Transverse colon (tissue), 4 donors: ENCODE results near the gene NUDC. TPM values are rescaled to one million over a fixed set of nuclear protein-coding genes. Genes with fewer than 3 reads are reported as not detected.

Source experiments
- DNase-seq: peaks from one replicate; pipeline ENCODE4 v3.0.0-alpha.2; 2019
- H3K27ac ChIP-seq, 4 donors: fragments of 200-600 bp; sonication (generic); 2 replicates each; pipeline ENCODE4 v1.5.1; 2016 to 2018; ENCODE audit warnings: inconsistent platforms in 4 of 4
- H3K27me3 ChIP-seq: fragments of 200-600 bp; sonication (generic); 2 replicates; pipeline ENCODE4 v1.5.1; 2017; ENCODE audit warnings: inconsistent platforms
- H3K36me3 ChIP-seq, 4 donors: fragments of 200-600 bp; sonication (generic); 2 replicates each; pipeline ENCODE4 v1.5.1; 2017 to 2019; ENCODE audit warnings: inconsistent platforms in 4 of 4
- H3K4me1 ChIP-seq, 4 donors: fragments of 200-600 bp; sonication (generic); 2 replicates each; pipeline ENCODE4 v1.5.1; 2017 to 2020; ENCODE audit warnings: inconsistent platforms in 4 of 4
- H3K4me3 ChIP-seq, 4 donors: fragments of 200-600 bp; sonication (generic); 1 replicate in 1 of 4; 2 replicates in 3 of 4; pipeline versions ENCODE4 v1.5.1 to v1.6.1; 2017 to 2019; ENCODE audit warnings: inconsistent platforms in 4 of 4
- H3K9me3 ChIP-seq, 2 donors: fragments of 200-600 bp; sonication (generic); 2 replicates each; pipeline ENCODE4 v1.5.1; 2017 to 2019; ENCODE audit warnings: inconsistent platforms in 2 of 2
- CTCF ChIP-seq, 5 experiments: fragments of 200-600 bp in 3 of 5; fragments of 450-650 bp in 2 of 5; sonication (generic) in 3 of 5; IDR thresholded peaks; 1 replicate in 2 of 5; 2 replicates in 3 of 5; pipeline ENCODE4 v1.5.1; 2016 to 2017; ENCODE audit warnings: antibody characterized with exemption in 5 of 5, inconsistent platforms in 3 of 5, mild to moderate bottlenecking in 2 of 5, moderate library complexity in 1 of 5
- EP300 ChIP-seq: sonication (generic); formaldehyde crosslinking; IDR thresholded peaks from one replicate; pipeline ENCODE4 v1.6.1; 2017; ENCODE audit warnings: antibody characterized with exemption, low read depth
- POLR2A ChIP-seq: fragments of 450-650 bp; IDR thresholded peaks from one replicate; pipeline ENCODE4 v1.6.1; 2016; ENCODE audit warnings: antibody characterized with exemption, mild to moderate bottlenecking, moderate library complexity
- POLR2AphosphoS5 ChIP-seq, 3 donors: sonication (generic); formaldehyde crosslinking; IDR thresholded peaks; one replicate each; pipeline ENCODE4 v1.6.1; 2016; ENCODE audit warnings: antibody characterized with exemption in 3 of 3
- WGBS, 2 donors: methylation state at CpG; one replicate each; pipeline ENCODE4 v1.1.5; 2018; ENCODE audit warnings: low coverage in 1 of 2; 5-methylcytosine and 5-hydroxymethylcytosine counted together
- in situ Hi-C, 4 donors: fragments of 200-750 bp; cut with MboI; loops; one replicate each; pipeline versions ENCODE4 v1.15.0 to v1.15.1; 2017; ENCODE audit warnings: low sequenced_read_pairs in 3 of 4, low pct_ligation_motif_present in 1 of 4, low pct_unique_long_range_greater_than_20kb in 1 of 4
- intact Hi-C: fragments of 100-400 bp; cut with DNase I; formaldehyde crosslinking; loops from one replicate; pipeline ENCODE4 v1.15.1; 2023; ENCODE audit warnings: low total_unique reads
- total RNA-seq, 4 donors: library from RNA; depleted of rRNA; stranded (reverse); fragments of >200 nt; gene quantifications; one replicate each; pipeline ENCODE4 v1.1.0, GENCODE V29; 2016

Gene NUDC
- total RNA-seq, 4 donors from 2014 or later: 10.8 to 39.9 (median 27.6) TPM

- H3K4me1 ChIP-seq: peaks cover 0 to 32% (median 26%) of the 10 kb centered on the region in 4 donors
- intact Hi-C loops (no loop called here), in situ Hi-C loops (no loop called here)
- no peak for DNase-seq
- H3K27ac ChIP-seq: peak overlapping the region in 1 of 4 donors; percentile 55
- 80 to 88% methylated on average over 1 to 8 of the region's 8 CpGs for WGBS, 2 donors
- no peaks in the 10 kb centered on the region for H3K36me3 ChIP-seq
- no peaks in the 10 kb centered on the region for H3K9me3 ChIP-seq
- H3K27me3 ChIP-seq: no peaks in the 10 kb centered on the region
- TF ChIP-seq POLR2A: no peak
- no peak for TF ChIP-seq EP300
- TF ChIP-seq POLR2AphosphoS5 (IDR thresholded peaks at IDR 0.05): no peak
- no peak for TF ChIP-seq CTCF (IDR thresholded peaks at IDR 0.05)
- H3K4me3 ChIP-seq: no peak overlapping the region
These were observed 10.0 kb upstream of the NUDC start for GRCh38 chr1:26911399-26912146.

- intact Hi-C loops (no loop called here), in situ Hi-C loops (no loop called here)
- DNase-seq: no peak
- Histone ChIP-seq H3K9me3 (no peaks in the 10 kb centered on the region), H3K27me3 (no peaks in the 10 kb centered on the region), H3K4me1 (peaks cover 0 to 32% (median 26%) of the 10 kb centered on the region in 4 donors), H3K27ac (no peak overlapping the region), H3K36me3 (no peaks in the 10 kb centered on the region), H3K4me3 (no peak overlapping the region)
- TF ChIP-seq EP300 (no peak), POLR2A (no peak), CTCF (IDR thresholded peaks at IDR 0.05) (no peak), POLR2AphosphoS5 (IDR thresholded peaks at IDR 0.05) (no peak)
- 20 to 55% methylated on average over 1 to 2 of the region's 2 CpGs for WGBS, 2 donors
These were observed 9.4 kb upstream of the NUDC start for GRCh38 chr1:26912147-26912490.

- intact Hi-C loops (no loop called here), in situ Hi-C loops (no loop called here)
- no peaks in the 10 kb centered on the region for H3K27me3 ChIP-seq
- TF ChIP-seq POLR2AphosphoS5 (IDR thresholded peaks at IDR 0.05) (no peak), EP300 (no peak), POLR2A (no peak), CTCF (IDR thresholded peaks at IDR 0.05) (no peak)
- no peaks in the 10 kb centered on the region for H3K36me3 ChIP-seq
- H3K9me3 ChIP-seq: no peaks in the 10 kb centered on the region
- H3K4me1 ChIP-seq: peaks cover 0 to 32% (median 26%) of the 10 kb centered on the region in 4 donors
- DNase-seq: no peak
- no peak overlapping the region for H3K4me3 ChIP-seq
- WGBS, 2 donors: 67 to 70% methylated on average over 1 to 4 of the region's 5 CpGs
- peak overlapping the region; percentile 78 to 90 (median 82) for H3K27ac ChIP-seq
These were observed 8.2 kb upstream of the NUDC start for GRCh38 chr1:26913389-26913753.

GRCh38 chr1:26913754-26914619 lies 7.6 kb upstream of the NUDC start, which contains the start of gene NR0B2:
Gene NR0B2, minus strand, starts transcription at chr1:26913975. Its CDS starts 35 bp downstream, at chr1:26913940.
- no peaks in the 10 kb centered on the region for H3K9me3 ChIP-seq
- intact Hi-C loops: no loop called here
- TF ChIP-seq POLR2A (peak; percentile 33), EP300 (no peak), POLR2AphosphoS5 (IDR thresholded peaks at IDR 0.05) (peak; percentile 12 to 57 (median 46)), CTCF (IDR thresholded peaks at IDR 0.05) (no peak)
- no peaks in the 10 kb centered on the region for H3K27me3 ChIP-seq
- in situ Hi-C loops: no loop called here
- H3K36me3 ChIP-seq: no peaks in the 10 kb centered on the region
- DNase-seq: peak; percentile 82
- H3K4me3 ChIP-seq: no peak within 1 kb of the TSS
- peaks cover 0 to 32% (median 26%) of the 10 kb centered on the region in 4 donors for H3K4me1 ChIP-seq
- H3K27ac ChIP-seq: peak within 1 kb of the TSS; percentile 78 to 90 (median 82)
- WGBS, 2 donors: 67 to 80% methylated on average over 4 to 15 of the region's 16 CpGs
